HG02852 (cell line): ENCODE results near the gene TRIM52.

Experiments used
- ATAC-seq: cut with Tn5 transposase; IDR thresholded peaks from one replicate; pipeline ENCODE4 v1.9.1; 2021; ENCODE audit warnings: mild to moderate bottlenecking, moderate library complexity; ENCODE audit not compliant: unreplicated experiment

The TRIM52 gene

DNA sequence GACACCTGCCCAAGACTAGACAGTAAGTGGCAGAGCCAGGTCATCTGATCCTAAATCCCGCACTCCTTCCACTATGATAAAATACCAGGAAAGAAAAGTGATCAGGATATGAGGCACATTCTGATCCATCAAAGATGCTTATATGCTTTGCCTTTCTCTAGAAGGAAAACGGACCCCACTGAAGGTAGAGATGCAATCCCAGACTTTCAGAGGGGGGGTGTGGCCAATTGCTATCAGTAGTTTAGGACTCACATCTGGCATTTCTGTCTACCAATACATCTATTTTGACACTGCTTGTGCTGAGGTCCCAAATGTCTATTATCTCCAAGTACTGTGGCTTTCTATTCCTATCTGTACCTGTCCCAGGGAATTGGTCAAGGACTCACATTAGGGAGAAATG, 1.7 kb downstream of the TRIM52 start:
- no peak for ATAC-seq

GRCh38 chr5:181258576-181258975, 2.4 kb downstream of the TRIM52 start:
- no peak for ATAC-seq

DNA sequence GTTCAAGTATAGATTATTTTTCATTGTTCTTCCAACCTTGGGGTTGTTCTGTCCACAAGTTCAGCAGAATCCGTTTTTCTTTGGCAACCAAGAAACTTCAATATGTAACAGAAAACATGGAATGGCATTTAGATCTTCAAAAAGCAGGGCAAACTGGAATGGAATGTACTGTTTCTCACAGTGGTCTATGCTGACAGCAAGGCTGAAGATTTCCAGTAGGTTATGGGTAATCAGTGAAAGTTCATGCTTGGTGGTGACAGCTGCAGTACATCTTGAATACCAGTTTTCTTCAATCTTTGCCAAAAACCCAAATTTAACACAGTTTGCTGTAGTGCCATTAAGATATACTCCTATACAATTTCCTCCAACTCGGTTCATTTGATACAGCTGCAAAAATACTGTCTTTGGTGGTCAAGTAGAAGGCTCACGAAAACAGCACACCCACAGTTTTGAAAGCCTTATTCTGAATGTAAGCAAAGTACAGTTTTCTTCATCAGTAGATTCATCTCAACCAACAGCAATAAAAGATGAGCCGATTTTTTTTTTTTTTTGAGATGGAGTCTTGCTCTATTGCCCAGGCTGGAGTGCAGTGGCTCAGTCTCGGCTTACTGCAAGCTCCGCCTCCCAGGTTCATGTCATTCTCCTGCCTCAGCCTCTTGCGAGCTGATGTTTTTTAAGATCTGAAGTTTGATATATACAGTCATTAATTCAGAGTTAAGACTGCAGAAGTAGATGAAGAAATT, 4.9 kb downstream of the TRIM52 start:
- no peak for ATAC-seq

DNA sequence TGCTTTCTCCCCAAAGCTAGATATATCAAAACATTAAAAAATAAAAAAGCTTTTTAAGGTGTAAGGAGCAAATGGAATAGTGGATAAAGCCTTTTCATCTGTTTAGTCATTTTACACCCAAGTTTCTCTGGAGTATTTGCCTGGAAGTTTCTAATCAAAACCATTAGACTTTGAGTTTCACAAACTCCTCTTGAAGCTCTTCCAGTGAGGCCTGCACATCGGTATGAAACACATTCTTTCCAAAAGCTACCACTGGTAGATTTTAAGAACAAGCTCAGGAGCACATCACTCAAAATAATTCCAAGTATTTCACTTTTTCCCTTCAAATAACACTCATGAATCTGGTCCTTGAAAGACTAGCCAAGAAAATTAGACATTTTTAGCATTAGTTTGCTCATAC, 5.7 kb downstream of the TRIM52 start:
- no peak for ATAC-seq

- no peak for ATAC-seq
These were observed 12.7 kb downstream of the TRIM52 start for GRCh38 chr5:181248277-181248676.

DNA sequence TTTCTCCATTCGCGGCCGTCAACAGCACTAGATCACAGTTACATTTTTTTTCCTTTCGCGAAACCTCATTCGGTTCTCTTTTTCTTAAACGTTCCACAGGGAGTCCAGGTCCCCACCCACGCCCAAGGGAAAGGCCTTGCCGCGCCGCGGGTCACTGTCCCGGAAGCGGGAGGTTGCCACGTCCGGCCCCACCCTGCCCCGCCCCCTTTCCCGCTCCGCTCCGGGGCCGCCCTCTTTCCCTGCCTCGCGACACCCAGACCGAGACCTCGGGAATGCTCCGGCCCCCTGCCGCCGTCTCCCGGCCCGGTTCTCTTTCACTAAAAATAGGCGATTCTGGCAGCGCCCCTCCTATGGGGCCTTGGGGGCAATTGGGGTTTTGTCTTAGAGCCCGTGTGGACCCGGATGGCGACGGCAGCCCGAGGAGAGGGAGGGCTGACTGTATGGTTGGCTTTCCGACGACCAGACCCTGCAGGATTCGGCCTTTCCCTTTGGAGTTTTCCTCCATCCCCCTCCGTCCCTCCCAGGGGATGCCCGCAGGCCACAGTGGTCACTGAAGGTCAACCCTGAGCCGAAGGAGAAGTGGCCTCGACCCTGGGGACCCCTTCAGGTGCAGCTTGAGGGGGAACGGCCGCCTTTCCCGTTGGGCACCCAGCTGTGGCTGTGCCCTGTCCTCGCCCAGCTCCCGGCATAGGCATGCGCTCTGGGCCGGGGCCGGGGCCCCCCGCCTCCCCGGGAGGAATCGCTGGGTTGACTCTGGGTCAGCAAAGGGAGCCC, 14.5 kb downstream of the TRIM52 start:
- ATAC-seq, result peak; percentile 39

- ATAC-seq, result peak; percentile 2
These were observed 15.3 kb downstream of the TRIM52 start for GRCh38 chr5:181245427-181246275.

DNA sequence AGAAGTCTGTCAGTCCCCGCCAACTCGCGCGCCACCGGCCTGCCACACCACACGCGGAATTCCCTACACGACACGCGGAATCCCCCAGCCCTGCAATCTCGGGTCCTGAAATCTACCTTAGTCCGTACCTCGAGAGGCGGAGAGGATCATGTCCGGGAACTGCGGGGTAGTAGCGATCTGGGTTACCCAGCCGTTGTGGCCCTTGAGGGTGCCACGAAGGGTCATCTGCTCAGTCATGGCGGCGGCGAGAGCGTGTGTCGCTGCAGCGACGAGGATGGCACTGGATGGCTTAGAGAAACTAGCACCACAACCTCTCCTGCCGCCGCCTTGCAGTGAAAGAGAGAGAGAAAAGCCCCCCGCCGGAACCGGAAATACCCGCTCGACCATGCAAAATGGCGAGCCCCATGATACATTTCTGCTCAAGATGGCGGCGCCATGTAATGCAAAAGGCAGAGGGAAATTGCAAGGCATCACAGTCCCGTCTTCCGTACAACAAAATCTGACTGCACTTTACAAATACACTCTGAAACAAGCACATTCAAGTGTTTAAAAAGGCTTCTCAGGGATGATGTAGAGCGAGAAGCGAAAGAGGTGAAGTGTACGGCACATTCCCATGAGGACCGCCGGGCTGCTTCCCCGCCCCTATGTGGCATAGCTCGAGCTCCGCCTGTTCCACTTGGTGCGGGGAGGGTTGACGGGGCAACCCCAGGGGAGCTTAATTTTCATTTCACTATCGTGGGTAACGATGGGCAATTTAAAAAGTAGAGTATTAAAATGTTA, 17.2 kb downstream of the TRIM52 start, which contains the start of gene RACK1:
RACK1 (minus strand) TSS at position 343 of the 780 bp plus-strand sequence; CDS start at position 237, 106 bp downstream.
- peak; percentile 56 for ATAC-seq

DNA sequence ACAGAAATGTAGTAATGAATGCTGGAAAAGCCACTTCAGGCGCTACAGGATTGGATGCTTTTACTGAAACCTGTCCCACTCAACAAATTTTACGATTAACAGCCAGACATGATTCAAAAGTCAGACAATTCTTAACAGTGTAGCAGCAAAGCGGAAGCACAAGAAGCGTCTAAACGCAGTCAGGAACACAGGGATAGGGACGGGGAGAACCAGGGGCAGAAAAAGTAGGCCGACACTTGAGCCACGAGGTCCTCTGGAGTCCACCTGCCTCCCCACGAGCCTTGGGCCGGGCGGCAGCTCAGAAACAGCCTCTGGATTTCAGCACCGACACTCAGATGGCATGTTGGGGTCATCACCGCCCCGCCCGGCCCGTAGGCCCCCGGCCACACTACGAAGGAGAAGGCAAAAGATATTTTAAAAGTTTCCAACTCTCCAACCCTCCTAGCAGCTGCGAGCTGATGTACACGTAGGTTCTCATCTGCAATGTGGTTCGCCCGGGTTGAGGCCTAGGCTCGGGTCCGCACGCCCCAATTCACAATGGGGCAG, 17.9 kb downstream of the TRIM52 start:
- ATAC-seq, result peak; percentile 2

DNA sequence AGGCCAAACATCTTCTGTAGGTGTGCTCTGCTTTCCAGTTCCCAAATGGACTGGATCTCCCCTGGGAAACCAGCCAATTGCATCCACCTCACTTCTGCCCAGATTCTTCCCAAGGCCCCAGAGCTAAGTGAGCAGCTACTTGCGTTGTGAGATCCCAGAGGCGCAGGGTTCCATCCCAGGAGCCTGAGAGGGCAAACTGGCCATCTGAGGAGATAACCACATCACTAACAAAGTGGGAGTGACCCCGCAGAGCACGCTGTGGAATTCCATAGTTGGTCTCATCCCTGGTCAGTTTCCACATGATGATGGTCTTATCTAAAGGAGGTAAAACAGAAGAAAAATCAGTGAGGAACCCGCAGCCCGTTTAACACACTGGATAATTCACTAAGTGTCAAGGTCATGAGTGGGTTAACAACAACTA, 18.9 kb downstream of the TRIM52 start:
- no peak for ATAC-seq

GRCh38 chr5:181241393-181241975, 19.5 kb downstream of the TRIM52 start:
- ATAC-seq, result no peak

- no peak for ATAC-seq
These were observed 21.8 kb downstream of the TRIM52 start for GRCh38 chr5:181239062-181239663.

GRCh38 chr5:181237729-181238385, 23.1 kb downstream of the TRIM52 start:
- ATAC-seq, result no peak

- no peak for ATAC-seq
These were observed 23.8 kb downstream of the TRIM52 start for GRCh38 chr5:181236954-181237641.

DNA sequence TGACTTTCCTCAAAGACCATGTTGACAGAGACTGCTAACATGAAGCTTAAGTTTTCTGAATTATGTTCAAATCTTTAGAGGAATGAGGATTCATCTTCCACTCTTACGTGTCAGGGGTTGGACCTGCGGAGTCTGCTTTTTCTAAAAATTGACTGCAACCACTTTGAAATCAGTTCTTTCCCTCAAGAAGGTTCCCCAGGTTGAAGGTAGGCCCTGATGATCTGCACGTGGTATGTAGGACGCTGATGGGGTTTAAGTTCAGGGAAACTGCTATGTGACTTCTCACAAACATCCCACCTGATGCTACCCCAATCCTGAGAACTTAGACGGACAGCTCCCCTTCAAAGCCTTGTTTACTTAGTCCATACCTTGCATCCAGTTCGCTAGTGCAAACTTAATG, 24.5 kb downstream of the TRIM52 start:
- no peak for ATAC-seq

GRCh38 chr5:181235689-181236366, 25.1 kb downstream of the TRIM52 start:
- ATAC-seq, result no peak

DNA sequence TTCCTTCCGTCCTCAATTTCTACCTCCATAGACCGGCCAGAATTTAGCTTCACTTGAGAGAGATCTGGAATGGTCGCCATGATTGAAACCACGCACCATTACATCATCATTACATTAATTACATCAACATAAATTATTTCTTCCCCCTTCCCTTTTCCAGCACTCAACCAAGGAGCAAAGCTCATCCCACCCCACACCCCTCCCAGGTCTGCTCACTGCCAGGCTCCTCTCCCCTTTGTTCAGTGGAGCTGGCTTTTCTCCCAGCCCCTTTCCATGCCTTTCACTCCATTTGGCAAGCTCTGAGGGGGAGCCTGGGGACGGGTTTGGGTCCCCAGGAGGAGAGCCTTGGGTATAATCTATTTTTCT, 25.6 kb downstream of the TRIM52 start:
- ATAC-seq, result no peak
